Cortex of kidney (tissue), 1 donor: ENCODE results near the gene MCM7.
A peak's percentile ranks its signal among the peaks of the same experiment; 100 is the strongest.

Experiments used
- DNase-seq: peaks from one replicate; lab custom pipeline; 2025; lab: John Stamatoyannopoulos, UW

Gene MCM7

GRCh38 chr7:100093925-100094486, 7.2 kb downstream of the MCM7 start:
- DNase-seq, result no peak

DNA sequence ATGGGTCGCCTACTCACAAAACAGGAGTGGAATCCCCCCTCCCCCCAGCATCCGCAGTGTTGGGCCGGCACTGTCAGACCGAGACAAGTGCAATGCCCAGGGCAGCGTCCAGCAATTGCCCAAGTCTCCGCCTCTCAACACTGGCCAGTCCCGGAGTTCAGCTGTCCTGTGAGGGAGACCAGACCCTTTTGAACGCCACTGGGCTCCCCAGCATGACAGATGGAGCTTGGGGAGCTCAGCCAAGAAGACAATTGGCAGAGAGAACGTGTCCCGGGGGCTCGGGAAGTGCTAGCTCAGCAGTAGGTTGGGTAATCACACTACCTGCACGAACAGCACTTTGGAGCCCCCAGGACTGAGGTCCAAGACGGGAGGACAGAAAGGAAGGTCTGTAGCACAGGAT, 7.7 kb downstream of the MCM7 start:
- no peak for DNase-seq

DNA sequence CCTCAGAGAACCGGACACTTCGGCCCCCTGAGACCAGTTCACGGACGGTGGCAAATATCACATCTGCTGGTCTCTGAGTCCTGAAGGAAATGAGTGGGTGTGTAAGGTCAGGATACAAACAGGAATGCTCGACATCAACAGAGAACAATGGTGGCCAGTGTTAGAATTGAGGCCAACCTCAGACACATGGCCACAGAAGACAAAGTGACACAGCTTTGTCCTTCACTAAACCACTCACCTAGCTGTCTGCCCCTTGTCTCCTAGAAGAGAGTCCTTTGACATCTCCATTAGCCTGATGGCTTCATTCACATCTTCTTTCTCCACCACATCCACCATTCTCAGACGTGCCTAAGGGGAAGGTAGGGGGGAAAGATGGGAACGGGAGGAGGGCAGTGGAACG, 8.1 kb downstream of the MCM7 start:
- no peak for DNase-seq

DNA sequence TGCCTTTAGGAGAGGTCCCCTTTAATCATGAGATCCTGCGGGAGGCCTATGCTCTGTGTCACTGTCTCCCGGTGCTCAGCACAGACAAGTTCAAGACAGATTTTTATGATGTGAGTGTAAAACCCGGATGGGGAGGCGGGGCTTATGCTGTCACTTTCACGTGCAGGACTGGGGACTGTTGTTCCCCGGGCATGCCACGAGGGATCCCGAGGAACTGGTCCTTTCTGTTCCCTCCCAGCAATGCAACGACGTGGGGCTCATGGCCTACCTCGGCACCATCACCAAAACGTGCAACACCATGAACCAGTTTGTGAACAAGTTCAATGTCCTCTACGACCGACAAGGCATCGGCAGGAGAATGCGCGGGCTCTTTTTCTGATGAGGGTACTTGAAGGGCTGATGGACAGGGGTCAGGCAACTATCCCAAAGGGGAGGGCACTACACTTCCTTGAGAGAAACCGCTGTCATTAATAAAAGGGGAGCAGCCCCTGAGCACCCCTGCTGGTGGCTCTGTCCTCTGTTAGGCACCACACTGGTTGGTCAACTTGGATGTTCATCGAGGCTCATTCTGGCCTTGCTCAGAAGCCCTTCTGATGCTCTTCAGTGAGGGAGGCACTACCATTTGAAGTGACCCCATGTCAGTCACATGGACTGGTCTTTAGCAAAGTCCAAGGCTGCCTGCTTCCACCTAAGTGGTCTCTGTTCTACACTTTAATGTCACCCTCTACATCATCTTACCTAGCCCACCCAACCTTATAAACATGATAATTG, 9.6 kb downstream of the MCM7 start:
- no peak for DNase-seq

DNA sequence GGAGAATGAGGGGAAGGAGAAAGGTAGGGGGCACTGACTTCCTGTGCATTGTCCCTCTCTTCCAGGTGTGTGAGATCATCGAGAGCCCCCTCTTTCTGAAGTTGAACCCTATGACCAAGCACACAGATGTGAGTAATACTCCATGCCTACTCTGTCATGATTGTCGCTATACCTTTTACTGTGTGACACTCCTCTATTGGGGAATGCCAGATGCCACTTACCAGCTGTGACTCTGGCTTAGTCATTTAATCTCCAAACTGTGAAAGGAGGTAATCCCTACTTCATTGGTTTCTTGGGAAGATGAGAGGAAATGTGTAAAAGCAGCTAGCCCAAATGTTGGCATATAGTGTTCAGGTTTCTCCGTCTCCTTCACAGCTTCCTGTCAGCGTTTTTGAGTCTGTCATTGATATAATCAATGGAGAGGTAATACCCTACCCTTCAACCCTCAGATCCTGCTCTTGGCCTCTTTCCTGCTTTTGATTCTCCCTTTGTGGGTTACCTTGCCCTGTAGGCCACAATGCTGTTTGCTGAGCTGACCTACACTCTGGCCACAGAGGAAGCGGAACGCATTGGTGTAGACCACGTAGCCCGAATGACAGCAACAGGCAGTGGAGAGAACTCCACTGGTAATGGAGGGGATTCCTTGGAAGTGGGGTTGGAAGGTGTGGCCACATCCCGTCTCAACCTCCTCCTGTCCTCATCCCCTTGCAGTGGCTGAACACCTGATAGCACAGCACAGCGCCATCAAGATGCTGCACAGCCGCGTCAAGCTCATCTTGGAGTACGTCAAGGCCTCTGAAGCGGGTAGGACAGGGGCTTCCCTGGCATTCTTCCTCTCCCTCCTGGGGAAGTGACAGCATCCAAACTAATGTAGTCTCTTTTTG, 10.4 kb downstream of the MCM7 start:
- DNase-seq, result no peak

- no peak for DNase-seq
Observed at GRCh38 chr7:100089458-100090196, 11.6 kb downstream of the MCM7 start.

DNA sequence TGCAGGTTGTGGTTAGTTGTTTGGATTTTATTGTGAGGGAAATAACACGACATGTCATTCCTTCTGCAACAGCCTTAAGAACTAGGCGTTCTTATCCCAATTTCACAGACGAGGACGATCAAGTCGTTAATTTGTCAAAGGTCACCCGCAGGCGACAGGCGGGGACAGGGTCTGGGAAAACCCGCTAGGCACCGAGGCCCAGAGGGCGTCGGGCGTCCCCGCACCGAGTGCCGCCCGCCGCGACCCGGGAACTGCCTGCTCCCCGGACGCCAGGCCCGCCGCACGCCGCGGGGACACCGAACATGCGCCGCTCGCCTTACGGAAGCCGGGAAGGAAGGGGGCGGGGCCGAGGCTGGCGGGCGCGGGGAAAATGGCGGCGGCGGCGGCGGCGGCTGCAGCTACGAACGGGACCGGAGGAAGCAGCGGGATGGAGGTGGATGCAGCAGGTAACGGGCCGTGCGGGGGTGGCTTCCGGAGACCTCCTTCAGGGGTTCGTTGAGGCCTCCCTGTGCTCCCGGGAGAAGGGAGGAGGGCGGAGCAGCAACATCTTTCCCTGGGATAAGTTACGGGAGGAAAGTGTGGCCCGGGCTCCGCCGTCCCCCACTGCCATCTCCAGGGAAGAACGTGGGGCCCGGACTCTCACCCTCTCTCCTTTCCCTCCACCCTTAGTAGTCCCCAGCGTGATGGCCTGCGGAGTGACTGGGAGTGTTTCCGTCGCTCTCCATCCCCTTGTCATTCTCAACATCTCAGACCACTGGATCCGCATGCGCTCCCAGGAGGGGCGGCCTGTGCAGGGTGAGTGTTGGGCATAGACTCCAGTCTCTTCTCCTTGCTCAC, 12.4 kb downstream of the MCM7 start, which contains the start of gene COPS6:
Gene COPS6 (plus strand): TSS at position 349 of the 837 bp plus-strand sequence. CDS start 22 bp downstream, at position 371.
- DNase-seq, result peak; percentile 48

GRCh38 chr7:100088095-100088620, 13.0 kb downstream of the MCM7 start:
- DNase-seq, result no peak

GRCh38 chr7:100087055-100087750, 14.0 kb downstream of the MCM7 start:
- DNase-seq, result no peak

GRCh38 chr7:100085515-100085914, 15.7 kb downstream of the MCM7 start:
- DNase-seq, result no peak

DNA sequence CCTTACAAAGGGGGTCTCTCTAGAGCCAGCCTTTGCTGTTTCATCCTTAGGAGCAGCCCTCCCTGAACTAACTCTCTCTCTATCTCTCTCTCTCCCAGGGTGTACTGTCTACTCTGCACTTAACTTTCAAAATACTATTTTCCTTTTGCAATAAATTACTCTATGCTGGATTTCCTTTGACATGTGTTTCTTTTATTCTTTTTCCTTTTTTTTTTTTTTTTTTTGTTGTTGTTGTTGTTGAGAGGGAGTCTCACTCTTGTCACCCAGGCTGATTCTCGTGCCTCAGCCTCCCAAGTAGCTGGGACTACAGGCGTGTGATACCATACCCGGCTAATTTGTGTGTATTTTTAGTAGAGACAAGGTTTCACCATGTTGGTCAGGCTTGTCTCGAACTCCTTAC, 18.2 kb downstream of the MCM7 start:
- no peak for DNase-seq

DNA sequence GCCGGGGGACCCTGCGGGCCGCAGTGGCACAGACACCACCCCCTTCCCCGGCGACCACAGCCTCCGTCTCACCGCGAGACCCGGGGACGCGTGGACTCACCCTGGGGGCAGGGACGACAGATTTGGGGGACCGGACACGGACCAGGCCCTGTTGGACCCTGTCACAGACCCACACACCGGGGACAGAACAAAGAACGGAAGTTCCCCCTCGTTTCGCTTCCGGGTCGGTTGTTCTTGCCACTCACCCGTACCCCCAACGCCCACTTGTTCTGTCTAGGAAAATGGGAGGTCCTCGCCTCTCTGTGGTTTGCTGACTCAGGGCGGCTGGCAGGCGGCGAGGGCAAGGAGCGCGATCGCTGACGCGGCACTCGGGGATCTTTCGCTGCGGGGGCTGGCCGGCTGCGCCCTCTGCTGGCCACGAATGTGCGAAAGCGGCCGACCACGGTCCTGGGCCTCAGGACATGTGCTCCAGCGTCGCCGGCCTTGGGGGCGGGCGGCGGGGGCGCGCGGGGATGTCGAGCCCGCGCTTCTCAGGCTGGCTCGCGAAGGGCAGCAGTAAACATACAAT, 19.6 kb downstream of the MCM7 start, which contains the start of gene ZNF3:
Gene ZNF3 (minus strand): TSS at position 189 of the 568 bp plus-strand sequence. CDS start 4,366 bp downstream, outside the sequence.
- peak; percentile 40 for DNase-seq

GRCh38 chr7:100080907-100081534, 20.2 kb downstream of the MCM7 start:
- DNase-seq, result no peak

DNA sequence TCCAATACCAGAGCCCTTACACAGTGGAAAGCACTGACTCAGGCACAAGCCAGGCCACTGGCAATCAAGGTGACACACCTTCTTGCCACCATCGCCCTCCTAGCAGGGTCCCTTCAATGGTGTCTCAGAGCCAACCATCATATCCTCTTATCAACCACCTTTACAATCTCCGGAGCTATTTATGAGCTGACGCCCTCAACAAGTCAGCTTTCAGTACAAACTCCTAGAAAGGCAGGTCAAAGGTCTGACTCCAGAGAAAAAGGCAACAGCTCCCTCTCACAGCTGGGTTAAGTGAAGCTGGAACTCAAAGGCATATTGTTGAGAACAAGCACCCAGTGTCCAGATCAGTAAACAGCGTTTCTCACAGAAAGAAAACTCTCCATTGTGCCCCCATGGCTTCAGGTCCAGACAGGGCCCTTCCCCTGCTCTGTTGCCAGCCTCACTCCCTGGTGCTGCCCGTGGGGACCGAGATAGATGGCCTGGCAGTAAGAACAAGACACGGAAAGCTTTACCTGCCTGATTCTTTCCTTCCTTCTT, 22.1 kb downstream of the MCM7 start:
- DNase-seq, result no peak

- DNase-seq, result no peak
Observed at GRCh38 chr7:100077205-100077604, 24.0 kb downstream of the MCM7 start.

DNA sequence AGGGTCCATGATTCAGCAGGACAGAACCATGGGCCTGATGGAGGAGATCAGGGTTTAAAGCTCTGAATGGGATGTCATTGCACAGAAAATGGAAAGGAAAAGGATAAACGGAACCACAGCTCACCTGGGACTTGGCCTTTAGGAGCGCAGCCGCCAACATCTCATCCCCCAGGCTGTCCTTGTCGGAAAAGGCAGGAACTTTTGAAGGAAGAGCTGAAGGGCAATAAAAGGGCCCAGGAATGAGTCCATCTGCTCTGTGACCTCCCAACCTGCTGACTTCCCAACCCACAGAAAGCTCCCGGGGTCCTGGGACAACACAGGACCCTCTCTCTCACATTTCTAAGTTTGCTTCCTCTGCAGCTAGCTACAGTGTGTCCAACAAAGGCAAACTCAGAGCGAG, 25.8 kb downstream of the MCM7 start:
- no peak for DNase-seq

DNA sequence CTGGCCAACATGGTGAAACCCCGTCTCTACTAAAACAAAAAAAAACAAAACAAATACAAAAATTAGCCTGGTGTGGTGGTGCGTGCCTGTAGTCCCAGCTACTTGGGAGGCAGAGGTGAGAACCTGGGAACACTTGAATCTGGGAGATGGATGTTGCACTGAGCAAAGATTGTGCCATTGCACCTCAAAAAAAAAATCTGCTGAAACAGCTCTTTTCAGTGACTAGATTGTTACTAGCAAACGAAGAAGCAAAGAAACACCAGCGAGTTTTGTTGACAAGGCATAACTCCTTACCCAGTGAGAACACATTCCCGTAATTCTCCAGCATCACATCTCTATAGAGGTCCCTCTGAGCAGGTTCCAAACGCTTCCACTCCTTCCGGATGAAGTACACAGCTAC, 26.4 kb downstream of the MCM7 start:
- no peak for DNase-seq

DNA sequence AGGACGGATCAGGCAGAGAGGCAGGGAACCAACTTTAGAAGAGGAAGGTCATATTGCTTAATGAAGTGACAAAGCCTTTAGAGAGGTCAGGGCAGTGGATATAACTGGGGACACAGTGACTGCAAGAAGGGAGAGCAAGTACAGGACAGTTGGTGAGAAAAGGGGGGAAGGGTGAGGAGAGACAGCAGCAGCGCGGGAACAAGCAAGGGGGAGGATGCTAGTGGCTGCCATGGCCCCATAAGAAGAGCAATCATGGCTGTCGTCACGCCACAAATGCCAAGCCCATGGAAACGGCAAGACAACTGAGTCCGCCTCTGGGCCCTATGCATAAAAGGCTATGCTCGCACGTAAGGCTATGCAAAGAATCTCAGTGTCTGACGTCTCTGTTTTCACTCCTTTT, 28.7 kb downstream of the MCM7 start:
- no peak for DNase-seq
